HG03575 (cell line): Measurements from ENCODE around the gene MFAP4.

Source experiments
- ATAC-seq: cut with Tn5 transposase; IDR thresholded peaks from one replicate; pipeline ENCODE4 v1.9.1; 2021; ENCODE audit not compliant: unreplicated experiment, insufficient number of reproducible peaks, low FRiP score; ENCODE audit errors: extremely low read depth

The MFAP4 gene

DNA sequence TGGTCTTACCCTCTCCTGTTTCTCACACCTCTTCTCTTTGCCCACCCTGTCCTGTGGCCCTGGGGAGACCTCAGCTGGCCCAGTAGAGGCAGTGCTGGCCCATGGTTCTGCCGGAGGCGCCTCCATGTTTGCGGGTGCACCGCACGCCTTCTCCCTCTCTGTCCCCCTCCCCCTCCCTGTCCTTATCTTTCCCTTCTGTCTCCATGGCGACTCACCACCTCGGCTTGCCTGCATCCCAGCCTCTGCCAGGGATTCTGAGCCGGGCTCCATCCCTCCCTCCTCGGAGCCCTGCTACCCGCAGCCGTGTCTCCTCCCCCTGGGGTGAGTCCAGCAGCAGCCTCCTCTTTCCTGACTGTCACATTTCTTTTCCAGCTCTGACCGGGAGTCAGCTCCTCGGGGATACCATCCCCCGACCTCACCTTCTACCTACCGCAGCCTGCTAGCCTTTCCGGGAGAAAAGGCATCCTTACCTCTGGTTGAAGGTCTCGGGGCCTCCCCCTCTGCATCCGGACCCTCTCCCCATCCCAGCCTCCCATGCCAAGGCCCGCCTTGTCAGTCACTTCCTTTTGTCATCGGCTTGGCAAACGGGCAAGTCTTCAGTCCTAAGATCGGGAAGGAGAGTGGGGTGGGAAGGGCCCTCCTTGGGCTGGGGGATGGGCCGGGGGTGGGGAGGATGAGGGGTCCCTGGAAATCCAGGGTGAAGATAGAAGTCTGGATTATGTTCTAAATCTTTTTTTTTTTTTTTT lies 24.1 kb upstream of the MFAP4 start, which contains the start of gene RNF112:
RNF112 (plus strand) TSS at position 358 of the 746 bp plus-strand sequence; CDS start at position 535, 177 bp downstream.
- no peak for ATAC-seq

DNA sequence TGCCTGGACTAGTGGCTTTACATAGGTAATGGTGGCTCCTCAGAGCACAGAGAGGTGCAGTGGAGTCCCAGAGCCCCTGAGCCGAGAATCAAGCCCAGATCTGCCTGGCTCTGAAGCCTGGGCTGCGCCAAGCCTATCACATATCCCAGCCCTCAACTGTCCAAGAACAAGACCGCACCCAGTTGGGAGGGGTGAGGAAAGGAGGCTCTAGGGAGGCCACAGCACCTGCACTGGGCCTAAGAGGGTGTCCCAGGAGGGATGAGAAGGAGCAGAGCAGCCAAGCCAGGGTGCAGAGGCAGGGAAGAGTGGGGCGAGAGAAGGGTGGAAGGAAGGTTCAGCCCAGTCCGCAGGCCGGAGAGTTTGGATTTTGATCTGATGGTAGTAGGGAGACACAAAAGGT lies 23.1 kb upstream of the MFAP4 start:
- ATAC-seq = no peak

DNA sequence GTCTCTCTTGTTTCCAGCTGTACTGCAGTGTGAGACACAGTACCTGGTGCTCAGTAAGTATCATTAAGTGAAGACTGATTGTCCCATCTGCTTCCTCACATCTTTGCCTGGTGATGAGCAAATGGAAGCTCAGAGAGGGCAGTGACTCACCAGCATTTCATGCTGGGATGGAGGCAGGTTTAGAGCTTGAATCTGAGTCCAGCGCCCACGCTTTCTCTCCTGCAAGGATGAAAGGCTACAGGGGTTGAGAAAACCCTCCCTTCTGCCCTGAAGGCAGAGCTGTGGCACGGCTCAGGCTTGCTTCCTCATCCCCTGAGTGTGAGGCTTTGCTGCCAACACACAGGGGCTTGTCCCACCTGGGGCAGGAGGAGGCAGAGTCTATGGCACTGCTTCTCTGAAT lies 22.5 kb upstream of the MFAP4 start:
- no peak for ATAC-seq

DNA sequence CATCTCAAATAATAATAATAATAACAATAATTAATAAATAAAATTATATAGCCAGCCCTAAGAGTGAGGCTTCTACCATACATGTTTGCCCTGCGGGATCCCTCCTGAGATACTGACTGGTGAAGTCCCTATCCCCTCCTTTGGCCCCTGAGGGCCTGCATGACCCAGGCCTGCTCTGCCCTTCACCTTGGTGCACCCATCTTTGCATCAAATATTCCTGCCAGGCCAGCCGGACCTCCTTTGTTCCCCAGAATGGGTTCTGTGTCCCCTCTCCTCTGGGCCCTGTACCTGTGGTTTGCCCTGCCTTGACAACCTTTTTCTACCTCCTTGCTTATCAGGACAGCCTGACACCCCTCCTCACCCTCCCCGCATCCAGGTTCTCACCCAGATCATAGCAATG lies 22.1 kb upstream of the MFAP4 start:
- no peak for ATAC-seq

DNA sequence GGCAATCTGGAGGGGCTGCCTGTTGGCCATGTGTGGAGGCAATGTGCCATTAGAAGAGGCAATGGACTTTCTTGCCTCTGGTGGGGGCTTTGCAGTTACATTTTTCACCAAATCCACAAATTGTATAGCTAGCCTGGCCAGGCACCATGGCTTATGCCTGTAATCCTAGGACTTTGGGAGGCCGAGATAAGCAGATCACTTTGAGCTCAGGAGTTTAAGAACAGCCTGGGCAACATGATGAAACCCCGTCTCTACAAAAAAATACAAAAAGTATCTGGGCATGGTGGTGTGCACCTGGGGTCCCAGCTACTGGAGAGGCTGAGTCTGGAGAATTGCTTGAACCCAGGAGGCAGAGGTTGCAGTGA lies 21.3 kb upstream of the MFAP4 start:
- no peak for ATAC-seq

DNA sequence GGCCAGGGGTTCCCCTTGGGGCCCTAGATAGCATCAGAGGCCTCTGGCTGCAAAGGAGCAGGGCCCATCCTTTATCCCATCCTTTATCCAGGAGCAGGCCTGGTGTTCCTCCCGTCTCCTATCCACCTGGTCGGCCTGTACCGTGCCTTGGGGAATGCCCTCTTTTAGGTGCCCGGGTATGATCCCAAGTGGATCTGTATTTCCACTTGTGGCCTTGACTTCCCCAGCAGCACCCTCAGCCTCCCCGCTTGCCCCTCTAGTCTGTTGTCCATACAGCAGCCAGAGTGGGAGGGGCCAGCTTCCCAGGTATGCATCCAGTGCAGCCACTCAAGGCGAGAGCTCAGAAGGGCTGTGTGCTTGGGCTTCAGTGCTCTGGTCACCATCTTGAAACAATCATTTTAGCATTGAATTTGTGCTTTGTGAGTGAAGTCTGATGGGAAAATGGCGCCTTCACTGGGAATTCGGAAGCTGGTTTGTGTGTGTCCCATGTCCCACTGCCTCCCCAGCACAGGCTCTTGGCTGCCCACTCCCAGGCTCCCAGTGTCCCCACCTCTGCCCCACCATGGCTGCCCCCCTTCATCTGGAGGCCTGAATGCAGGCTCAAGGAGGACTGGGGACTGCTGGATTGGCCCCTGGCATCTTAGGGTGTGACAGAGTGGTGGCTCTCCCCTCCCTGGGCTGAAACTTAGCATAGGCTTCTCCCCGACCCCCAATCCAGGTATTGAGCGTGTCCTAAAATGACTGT lies 20.8 kb upstream of the MFAP4 start:
- no peak for ATAC-seq

DNA sequence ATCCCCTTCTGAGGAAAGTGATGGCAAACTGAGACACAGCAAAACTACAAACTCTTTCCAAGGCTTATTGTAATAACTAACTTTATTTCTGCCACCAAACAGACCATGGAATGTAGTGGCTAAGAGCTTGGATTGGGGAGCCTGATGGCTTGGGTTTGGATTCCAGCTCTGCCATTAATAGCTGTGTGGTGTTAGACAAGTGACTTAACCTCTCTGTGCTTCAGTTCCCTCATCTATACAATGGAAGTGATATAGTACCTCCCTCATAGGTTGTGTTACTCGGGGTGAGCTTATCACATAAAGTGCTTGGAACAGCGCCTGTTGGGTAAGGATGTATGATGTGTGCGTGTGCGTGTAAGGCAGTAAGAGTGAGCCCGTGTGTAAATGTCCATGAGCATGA lies 18.1 kb upstream of the MFAP4 start:
- ATAC-seq = no peak

DNA sequence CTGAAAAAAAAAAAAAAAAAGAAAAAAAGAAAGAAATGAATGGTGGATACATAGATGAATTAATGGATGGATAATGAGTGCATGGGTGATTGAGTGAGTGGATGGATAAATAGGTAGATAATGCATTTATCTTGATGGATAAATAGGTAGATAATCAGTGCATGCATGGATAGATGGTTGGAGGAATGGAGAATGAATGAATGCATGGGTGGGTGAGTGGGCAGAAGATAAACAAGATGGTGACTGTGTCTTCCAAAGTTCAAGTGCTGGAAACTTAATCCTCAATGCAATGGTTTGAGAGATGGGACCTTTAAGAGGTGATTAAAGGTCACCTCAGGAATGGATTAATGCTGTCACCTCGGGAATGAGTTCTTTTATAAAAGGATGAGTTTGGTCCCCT lies 17.3 kb upstream of the MFAP4 start:
- ATAC-seq = no peak

DNA sequence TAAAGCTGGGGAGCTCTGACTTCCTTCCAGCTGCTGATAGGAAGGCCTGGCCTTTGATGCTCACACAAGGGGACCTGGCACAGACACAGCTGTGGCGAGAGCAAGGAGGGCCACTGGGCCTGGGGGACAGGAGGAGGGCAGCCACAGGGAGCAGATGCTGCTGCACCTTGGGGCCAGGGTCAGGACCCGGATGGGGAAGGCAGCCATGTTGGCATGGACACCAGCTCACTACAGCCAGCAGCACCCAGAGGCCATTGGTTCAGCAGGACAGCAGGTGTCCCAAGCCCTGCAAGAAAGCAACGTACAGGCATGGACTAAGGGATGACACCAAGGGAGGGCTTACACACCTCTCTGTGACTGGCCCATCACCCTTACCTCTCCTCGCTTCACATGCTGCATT lies 16.0 kb upstream of the MFAP4 start:
- ATAC-seq = no peak

DNA sequence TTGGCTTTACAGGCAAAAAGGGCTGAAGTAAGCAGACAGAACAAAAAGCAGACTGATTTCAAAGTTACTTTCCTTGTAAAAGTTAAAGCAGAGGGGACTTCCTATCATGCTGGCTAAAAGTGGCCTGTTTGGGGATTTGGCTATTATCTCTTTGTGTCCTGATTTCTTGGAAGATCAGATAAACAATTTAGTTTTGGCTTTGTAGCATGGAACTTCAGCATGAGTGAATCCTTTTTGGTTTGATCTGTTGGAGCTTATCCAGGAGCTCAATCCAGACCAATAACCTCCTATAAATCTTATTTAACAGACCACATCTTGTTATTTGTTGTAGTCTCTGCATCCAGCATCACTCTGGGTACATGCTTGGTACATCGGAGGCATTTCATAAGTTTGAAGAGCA lies 15.2 kb upstream of the MFAP4 start:
- no peak for ATAC-seq

DNA sequence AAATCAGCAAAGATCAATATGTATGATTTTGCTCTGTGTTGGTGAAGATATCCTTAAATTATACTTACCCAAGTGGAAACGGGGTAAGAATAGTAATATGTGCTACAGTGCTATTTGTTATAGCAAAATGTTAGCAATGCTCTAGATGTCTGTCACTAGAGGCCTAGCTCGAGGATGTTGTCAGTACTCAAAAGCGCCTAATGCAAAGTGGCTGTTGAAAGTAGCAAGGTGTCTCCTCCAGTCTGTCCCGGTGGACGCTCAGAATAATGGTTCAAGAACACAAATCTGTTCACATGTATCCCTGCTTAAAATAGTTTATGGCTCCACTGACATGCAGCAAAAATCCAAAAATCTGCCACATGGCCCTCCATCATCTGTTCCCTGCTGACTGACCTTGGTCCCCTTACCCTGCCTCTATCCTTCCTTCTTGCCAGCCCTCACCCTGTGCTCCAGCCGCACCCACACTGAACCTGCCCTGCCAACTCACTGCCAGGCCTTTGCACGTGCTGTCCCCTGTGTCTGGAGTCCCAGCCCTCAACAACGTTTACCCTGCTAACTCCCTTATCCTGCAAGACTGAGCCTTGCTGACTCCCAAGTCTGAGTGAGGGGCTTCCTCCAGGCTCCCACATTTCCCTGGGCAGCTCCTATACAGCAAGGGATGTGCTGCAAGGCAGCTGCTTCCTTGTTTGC lies 14.5 kb upstream of the MFAP4 start:
- ATAC-seq = no peak

DNA sequence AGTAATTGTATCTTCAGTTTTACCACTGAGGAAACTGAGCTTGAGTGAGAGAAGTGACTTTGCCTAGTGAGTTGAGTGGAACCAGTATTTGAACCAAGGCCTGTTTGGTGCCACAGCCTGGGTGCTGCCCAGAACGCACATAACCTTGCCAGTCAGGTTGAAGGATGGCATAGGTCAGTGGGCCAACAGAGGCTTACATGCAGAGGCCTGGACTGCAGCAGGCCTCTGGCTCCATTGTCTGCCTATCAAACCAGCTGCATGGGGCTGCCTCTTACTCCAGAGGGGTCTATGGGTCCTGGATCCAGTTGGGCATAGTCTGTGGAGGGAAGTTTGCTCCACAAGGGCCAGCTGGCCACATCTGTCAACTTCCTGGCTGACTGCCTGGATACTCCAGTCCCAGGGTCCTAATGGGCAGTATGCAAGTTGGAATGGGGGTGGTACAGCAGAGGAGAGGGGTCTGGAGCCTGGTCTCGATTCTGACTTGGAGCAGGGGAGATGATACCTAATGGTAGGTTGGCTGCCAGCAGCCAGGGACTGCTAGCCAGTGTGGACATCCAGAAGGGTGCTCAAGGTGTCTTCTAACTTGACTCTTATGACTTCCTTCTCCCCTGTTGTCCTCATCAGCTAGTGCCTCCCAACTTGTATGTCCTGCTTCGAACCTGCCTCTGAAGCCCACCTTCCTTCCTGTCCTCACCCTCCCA lies 12.9 kb upstream of the MFAP4 start:
- ATAC-seq = no peak

DNA sequence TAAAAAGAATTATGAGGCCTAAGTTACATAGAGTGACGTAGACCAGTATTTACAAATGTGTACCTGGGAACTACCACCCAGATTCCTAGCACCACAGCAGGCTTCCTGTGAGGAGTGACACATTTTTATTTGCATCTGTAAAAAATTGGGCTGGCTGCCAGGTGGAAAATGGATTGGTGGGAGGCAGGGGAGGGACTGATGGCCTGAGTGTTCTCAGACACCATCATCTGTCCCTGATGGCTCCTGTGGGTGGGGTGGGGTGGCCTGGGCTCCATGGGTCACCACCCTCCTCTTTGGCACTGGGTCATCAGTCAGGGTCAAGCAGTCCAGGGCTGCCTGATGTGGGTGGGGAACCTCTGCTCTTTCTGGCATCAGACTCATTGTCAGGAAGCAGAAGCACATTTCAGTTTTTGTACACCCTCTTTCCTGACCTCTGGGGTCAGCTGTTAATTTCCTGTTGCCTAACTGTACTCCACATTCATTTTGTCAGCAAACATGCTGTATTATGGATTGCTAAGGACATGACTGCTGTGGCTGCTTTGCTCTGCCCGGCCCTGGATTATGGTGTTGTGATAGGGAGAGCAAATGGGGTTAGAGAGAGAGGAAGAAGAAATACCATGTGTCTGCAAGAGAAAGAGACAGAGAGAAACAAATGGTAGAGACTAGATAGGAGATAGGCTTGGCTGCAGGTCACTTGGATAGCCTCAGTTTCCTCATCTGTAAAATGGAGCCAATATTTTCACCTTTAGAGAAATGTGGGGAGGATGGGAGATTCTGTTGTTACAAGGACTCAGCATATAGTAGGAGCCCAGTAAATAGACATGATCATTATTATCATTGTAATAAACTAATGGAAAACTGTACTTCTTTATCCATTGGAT lies 11.6 kb upstream of the MFAP4 start:
- no peak for ATAC-seq

DNA sequence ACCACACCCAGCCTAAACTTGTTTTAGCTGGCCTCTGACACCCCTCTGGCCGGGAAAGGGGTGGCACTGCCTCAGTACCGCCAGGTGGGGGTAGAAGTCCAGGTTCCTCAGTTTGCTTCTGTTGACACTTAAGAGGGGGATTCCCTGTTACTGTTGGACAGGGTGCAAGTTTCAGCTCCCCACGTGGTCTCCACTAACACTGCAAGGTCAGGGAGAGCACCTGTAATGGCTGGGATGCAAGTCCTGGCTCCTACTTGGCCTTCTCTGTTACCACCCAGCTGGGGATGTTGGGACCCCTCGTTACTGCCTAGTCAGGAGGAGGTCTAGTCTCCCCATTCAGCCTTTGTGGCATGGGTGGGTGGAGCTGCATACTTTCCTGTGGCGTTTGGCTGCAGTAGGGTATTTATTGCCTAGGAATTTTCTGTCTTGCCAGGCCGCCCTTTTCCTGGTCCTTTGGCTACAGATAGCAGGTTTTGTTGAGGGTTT lies 10.6 kb upstream of the MFAP4 start:
- no peak for ATAC-seq

DNA sequence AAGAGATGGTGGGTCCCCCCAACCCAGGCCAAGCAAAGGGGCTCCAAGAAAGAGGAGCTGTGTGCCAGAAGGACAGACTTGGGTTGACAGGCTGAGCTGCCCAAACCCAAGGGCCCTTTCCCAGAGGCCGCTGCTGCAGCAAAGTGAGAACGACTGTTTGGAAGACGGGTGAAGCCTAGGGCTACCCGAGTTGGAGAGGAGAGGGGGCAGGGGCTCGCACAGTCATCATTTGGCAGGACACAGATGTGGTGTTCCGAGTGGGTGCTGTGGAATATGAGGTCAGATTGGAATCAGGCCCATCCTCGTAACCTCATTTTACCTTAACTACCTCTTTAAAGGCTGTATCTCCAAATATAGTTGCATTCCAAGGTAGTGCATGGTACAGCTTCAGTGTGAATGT lies 5.3 kb upstream of the MFAP4 start:
- ATAC-seq = no peak

DNA sequence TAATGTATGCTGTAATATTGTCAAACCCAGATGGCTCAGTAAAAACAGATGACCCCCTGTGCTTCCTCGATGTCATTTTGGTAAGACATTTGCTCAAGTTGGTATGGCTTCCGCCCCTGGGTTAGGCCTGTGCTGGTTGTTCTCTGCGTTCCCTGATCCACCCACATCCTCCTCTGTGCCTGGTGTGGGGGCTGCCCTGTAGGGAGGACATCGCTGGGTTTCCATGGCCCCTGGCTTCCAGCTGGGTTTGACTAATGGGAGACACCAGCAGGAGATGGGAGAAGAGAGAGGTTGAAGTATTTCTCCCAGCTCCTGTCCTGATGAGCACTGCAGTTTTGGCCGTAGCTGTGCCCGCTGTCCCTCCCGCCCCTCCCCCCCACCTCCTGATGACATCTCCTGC lies 4.4 kb upstream of the MFAP4 start:
- no peak for ATAC-seq

DNA sequence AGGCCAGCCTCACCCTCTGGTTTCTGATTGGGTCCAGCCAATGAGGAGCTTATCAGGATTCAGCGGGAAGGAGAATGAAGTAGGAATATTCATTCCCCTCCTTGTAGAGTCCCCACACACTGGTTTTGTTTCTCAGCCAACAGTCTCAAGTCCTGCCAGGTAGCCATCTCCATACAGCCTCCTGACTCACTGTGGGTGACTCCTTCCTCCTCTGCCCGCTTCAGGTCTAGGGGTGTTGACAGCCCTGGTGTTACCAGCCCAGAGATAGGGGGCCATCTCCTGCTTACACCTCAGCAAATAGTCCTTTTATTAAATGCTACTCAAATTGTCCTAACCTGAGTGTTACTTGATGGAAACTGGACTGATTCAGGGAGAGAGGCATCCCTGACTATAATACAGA lies 4.0 kb upstream of the MFAP4 start:
- ATAC-seq = no peak
